Activated CD4-positive, CD25-positive, alpha-beta regulatory T cell treated with anti-CD3 and anti-CD28 coated beads, Interleukin-2, amount 50 U/mL, for 16 hours (primary cell): ENCODE data around the gene BID.
"Not testable (repeated sequence)": the region's sequence is repeated elsewhere in the genome, so short reads cannot be mapped to it uniquely, and the experiment has no call there.

Experiments used
- DNase-seq: peaks from one replicate; pipeline ENCODE4 v3.0.0-alpha.2; 2020; ENCODE audit warnings: low read depth, low spot score

BID gene

GRCh38 chr22:17703811-17704210 lies 70.5 kb downstream of the BID start:
- DNase-seq, result no peak

DNA sequence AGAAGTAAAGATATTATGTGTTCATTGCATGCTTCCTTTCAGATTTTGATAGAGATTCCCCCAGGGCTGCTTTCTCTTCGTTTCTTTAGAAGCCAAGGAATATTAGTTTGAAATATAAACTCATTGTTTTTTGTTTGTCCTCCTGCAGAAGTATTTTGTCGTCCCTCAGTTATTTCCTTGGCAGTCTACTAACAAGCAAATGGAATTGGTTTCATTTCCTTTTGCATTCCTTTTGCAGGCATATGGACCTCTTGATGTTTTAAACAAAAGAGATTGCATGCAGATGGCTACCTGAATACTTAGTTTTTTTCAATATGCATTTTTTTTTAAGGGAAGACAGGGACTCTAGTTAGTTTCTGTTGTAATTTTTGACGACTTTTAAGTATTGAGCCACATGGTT lies 73.5 kb downstream of the BID start:
- DNase-seq, result no peak

DNA sequence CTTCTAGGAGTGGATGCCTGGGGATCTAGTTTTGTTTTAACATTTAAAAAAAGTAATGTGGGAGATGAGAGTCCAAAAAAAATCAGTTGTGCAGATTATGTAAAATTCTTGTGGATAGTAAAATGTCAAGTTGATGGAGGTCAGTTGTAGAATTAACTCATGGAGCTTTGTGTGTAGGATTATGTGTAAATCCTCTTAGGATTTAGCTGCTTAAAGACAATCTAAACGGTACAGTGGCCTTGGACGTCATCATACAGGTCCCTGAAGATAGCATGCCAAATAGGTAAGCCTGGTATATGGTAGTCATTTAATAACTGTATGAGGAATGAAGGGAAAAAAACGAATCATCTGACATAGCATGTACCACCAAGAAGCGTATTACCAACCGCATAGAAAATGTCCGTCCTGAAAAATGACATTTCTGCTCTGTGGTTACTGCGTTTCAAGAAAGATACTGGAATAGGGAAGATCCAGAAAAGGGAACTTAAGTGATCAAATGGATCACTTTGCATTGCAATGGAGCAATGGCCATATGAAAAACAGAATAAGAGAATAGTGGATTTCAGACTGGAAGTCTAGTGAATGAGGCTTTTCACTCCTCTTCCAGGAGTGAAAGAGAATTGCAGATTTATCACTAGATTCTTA lies 74.5 kb downstream of the BID start:
- DNase-seq, result no peak

DNA sequence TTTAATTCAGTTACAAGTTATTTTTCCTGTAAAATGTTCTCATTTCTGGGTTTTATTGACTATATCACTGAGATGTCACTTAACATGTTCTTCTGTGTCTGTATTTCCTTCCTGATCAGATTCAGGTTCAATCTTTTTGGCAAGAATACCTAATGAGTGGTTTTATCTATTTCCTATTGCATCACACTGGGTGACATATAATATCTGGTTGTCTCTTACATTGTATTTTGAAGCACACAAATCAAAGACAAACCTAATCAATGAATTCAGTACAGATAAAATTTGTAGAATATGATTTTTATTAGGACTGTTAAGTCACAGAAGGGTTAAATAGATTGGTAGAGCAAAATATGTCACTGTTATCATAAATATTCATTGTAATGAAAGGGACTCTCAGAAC lies 75.3 kb downstream of the BID start:
- no peak for DNase-seq

DNA sequence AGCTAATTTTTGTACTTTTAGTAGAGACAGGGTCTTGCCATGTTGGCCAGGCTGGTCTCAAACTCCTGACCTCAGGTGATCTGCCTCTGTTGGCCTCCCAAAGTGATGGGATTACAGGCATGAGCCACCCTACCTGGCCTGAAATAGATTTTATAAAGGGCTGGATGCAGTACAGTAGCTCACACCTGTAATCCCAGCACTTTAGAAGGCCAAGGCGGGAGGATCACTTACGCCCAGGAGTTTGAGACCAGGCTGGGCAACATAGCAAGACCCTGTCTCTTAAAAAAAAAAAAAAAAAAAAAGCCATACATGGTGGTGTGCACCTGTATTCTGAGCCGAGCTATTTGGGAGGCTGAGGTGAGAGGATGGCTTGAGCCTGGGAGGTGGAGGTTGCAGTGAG lies 76.0 kb downstream of the BID start:
- not testable (repeated sequence) for DNase-seq

DNA sequence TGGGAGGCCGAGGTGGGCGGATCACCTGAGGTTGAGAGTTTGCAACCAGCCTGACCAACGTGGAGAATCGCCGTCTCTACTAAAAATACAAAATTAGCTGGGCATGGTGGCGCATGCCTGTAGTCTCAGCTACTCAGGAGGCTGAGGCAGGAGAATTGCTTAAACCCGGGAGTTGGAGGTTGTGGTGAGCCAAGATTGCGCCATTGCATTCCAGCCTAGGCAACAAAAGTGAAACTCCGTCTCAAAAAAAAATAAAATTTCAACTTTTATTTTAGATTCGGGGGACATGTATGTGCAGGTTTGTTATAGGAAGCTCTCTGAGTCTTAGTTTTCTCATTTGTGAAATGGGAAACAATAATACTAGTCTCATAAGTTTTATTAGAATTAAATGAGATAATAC lies 77.1 kb downstream of the BID start:
- not testable (repeated sequence) for DNase-seq

DNA sequence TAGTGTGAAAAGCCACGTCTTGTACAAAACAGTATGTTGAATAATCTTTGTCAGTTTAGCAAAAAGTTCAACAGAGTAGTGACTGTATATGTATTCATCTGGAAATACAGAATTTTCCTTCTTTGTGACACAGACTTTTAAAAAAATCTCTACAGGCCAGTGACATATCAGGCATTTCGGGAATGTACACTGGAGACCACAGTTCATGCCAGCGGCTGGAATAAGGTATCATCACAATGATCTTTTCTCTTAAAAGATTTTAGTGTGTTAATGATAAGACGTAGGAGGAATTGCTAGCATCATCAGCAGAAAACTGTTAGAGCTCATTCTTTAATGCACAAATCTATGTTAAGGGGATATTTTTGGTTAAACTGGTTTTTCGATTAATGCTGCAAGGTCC lies 78.3 kb downstream of the BID start:
- DNase-seq, result no peak

DNA sequence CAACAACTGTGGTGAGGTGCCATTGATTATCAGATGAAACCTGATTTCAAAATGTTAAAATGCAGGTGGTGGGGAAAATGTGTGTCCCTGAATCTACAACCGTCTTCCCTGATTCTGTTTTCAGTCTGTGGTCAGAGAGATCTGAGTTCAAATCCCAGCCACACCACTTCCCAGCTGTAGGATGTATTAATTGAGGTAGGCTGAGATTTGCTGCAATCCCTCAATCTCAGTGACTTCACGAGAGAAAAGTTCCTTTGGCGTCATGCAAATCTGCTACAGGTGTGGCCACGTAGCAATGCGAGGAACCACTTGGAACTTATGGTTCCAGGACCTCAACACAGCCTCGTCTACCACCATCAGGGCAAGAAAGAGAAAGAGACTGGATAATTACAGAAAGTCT lies 79.5 kb downstream of the BID start:
- DNase-seq, result no peak

- DNase-seq, result no peak
These were observed 80.1 kb downstream of the BID start for GRCh38 chr22:17694193-17694592.

DNA sequence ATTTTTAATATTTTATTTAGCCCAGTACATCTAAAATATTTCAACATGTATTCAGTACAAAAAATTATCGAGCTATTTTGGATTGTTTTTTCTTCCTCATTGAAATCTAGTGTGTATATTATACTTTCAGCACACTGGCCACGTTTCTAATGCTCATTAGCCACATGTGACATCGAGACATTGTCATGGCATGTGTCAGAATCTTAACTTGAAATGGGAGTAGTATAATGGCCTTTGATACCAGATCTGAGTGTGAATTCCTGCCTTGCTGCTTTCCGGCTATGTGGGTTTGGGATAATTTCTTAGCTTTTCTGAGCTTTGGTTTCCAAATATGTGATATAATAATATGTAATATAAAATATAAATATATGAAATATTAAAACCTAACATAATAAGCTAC lies 81.4 kb downstream of the BID start:
- no peak for DNase-seq

DNA sequence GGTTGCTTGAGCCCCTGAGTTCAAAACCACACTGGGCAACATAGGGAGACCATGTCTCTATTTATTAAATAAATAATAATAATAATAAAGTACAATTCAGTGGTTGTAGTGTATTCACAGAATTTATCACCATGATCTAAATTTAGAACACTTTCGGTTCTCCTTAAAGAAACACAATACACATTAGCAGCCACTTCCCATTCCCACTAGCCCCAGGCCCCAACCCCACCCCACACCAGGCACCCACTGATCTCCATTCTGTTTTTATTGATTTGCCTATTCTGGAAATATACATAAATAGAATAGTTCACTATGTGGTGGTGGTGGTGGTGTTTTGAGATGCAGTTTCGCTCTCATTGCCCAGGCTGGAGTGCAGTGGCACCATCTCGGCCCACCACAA lies 90.0 kb downstream of the BID start:
- no peak for DNase-seq
